ENCODE measurements around the gene KCNA5.

Gene KCNA5

DNA sequence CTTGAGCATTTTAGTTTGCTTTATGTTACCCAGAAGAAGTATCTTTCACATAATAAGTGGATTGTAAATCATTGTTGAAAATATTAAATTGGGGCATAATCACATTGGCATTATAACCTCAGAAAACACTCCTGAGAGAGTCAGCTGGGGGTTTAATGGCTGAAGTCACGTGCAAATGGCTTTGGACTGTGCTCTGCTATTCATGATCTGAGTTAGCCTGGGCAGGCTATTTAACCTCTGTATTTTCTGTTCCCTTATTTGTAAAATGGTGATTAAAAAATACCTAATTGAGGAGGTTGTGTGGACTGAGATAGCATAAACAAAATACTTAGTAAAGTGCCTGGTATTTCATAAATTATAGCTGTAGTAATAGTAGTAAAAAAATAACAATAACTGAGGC lies 24.9 kb downstream of the KCNA5 start:
- H3K27me3 ChIP-seq: no peaks in the 10 kb centered on the region
- no peaks in the 10 kb centered on the region for H3K36me3 ChIP-seq
- no peaks in the 10 kb centered on the region for H3K9me3 ChIP-seq
- TF ChIP-seq, protein P1, sequence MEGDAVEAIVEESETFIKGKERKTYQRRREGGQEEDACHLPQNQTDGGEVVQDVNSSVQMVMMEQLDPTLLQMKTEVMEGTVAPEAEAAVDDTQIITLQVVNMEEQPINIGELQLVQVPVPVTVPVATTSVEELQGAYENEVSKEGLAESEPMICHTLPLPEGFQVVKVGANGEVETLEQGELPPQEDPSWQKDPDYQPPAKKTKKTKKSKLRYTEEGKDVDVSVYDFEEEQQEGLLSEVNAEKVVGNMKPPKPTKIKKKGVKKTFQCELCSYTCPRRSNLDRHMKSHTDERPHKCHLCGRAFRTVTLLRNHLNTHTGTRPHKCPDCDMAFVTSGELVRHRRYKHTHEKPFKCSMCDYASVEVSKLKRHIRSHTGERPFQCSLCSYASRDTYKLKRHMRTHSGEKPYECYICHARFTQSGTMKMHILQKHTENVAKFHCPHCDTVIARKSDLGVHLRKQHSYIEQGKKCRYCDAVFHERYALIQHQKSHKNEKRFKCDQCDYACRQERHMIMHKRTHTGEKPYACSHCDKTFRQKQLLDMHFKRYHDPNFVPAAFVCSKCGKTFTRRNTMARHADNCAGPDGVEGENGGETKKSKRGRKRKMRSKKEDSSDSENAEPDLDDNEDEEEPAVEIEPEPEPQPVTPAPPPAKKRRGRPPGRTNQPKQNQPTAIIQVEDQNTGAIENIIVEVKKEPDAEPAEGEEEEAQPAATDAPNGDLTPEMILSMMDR (IDR thresholded peaks at IDR 0.05; ENCODE audit: low read depth, low read length): no peak
- no peak for DNase-seq
- no peak overlapping the region for H3K4me3 ChIP-seq (ENCODE audit: low read depth, low read length)
- no peaks in the 10 kb centered on the region for H3K4me1 ChIP-seq

GRCh38 chr12:5070090-5070489 lies 26.4 kb downstream of the KCNA5 start:
- no peaks in the 10 kb centered on the region for H3K4me1 ChIP-seq
- TF ChIP-seq, protein P1 (IDR thresholded peaks at IDR 0.05; ENCODE audit: low read depth, low read length): no peak
- H3K4me3 ChIP-seq (ENCODE audit: low read depth, low read length): no peak overlapping the region
- no peaks in the 10 kb centered on the region for H3K9me3 ChIP-seq
- H3K36me3 ChIP-seq: no peaks in the 10 kb centered on the region
- H3K27me3 ChIP-seq: no peaks in the 10 kb centered on the region
- no peak for DNase-seq

DNA sequence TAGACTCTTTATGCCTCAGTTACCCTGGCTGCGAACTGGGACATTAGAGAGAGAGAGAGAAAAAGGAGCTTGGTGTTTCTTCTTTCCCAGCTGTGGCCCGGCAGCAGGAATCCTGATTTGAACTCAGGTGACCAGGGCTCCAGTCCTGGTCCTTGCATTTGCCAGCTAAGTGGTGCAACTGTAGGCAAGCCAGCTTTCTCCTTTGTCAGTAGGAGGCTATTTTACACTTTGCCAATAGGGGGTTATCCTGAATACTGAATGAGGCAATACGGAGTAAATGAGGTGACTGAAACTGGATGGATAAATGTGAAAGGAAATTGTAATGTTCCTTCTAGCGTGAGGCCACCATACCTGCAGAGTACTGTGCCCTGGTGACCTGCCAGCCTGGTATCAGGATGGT lies 27.8 kb downstream of the KCNA5 start:
- TF ChIP-seq, protein P1 (IDR thresholded peaks at IDR 0.05; ENCODE audit: low read depth, low read length): no peak
- Histone ChIP-seq H3K9me3 (no peaks in the 10 kb centered on the region), H3K27me3 (no peaks in the 10 kb centered on the region), H3K4me1 (no peaks in the 10 kb centered on the region), H3K36me3 (no peaks in the 10 kb centered on the region), H3K4me3 (ENCODE audit: low read depth, low read length) (no peak overlapping the region)
- DNase-seq: no peak

DNA sequence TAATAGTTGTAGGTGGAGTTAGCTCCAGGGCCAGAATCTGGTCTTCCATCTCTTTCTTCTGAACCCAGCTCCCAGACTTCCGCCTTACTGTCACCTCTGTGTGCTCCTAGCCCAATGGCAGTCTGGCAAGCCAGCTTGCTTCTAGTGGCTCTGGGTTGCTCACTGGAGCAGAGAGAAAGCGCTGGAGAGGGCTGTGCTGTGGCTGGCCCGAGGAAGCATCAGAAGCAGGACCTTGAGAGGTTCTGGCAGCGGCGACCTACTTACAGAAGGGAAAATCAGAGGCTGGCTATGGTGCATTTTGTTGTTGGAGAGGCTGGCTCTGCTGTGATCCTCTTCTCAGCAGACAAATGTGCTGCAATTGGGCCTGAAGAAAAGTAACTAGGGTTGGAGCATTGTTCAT lies 28.6 kb downstream of the KCNA5 start:
- Histone ChIP-seq H3K4me3 (ENCODE audit: low read depth, low read length) (no peak overlapping the region), H3K27me3 (no peaks in the 10 kb centered on the region), H3K4me1 (no peaks in the 10 kb centered on the region), H3K9me3 (no peaks in the 10 kb centered on the region), H3K36me3 (no peaks in the 10 kb centered on the region)
- DNase-seq: no peak
- TF ChIP-seq, protein P1 (IDR thresholded peaks at IDR 0.05; ENCODE audit: low read depth, low read length): no peak

GRCh38 chr12:5073054-5073453 lies 29.4 kb downstream of the KCNA5 start:
- H3K4me3 ChIP-seq (ENCODE audit: low read depth, low read length): no peak overlapping the region
- H3K9me3 ChIP-seq: no peaks in the 10 kb centered on the region
- DNase-seq: no peak
- TF ChIP-seq, protein P1 (IDR thresholded peaks at IDR 0.05; ENCODE audit: low read depth, low read length): peak; percentile 25; the same call in 1 of the 2 replicates
- no peaks in the 10 kb centered on the region; the same call in 1 of the 2 replicates for H3K27me3 ChIP-seq
- no peaks in the 10 kb centered on the region for H3K36me3 ChIP-seq
- peaks cover 1% of the 10 kb centered on the region; the same call in 1 of the 2 replicates for H3K4me1 ChIP-seq

DNA sequence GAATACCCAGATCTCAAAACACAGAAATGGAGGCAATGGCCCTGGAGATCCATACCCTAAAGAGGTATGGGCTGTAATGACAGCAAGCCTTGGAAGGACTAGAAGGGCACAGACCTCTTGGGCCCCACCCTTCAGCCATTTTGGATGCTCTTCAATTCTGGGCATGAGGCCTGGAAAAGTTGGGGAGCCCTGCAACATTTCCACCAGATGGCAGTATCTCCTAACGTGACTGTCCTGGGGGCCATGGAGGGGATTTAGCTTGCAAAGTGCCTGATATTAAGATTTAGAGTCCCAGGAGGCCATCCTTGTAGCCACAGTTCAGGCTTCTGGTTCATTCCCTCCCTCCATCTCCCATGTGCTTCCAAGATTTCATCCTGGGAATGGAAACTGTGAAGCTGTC lies 30.2 kb downstream of the KCNA5 start:
- Histone ChIP-seq H3K4me3 (ENCODE audit: low read depth, low read length) (no peak overlapping the region), H3K27me3 (no peaks in the 10 kb centered on the region; the same call in none of the 2 replicates), H3K36me3 (no peaks in the 10 kb centered on the region), H3K9me3 (no peaks in the 10 kb centered on the region), H3K4me1 (peaks cover 3% of the 10 kb centered on the region; the same call in 1 of the 2 replicates)
- TF ChIP-seq, protein P1 (IDR thresholded peaks at IDR 0.05; ENCODE audit: low read depth, low read length): peak; percentile 37; the same call in 1 of the 2 replicates
- DNase-seq: no peak
